Motor neuron (in vitro differentiated cells): ENCODE measurements around the gene SLC15A4. TPM values are rescaled to one million over a fixed set of nuclear protein-coding genes. Genes with fewer than 3 reads are reported as not detected.
"Not testable (repeated sequence)": the region's sequence is repeated elsewhere in the genome, so short reads cannot be mapped to it uniquely, and the experiment has no call there.

ENCODE experiments used
- ATAC-seq, 8 experiments: fragments of 200-7000 bp; cut with Tn5 transposase; replicated peaks in 6 of 8; 2 replicates each; pipeline ENCODE4 v1.8.0; 2021; ENCODE audit warnings: mild to moderate bottlenecking in 8 of 8, moderate library complexity in 8 of 8
- H3K27ac ChIP-seq, 2 donors: fragments of 250-450 bp; sonication (Bioruptor Pico); 2 replicates each; pipeline ENCODE4 v1.9.0; 2021; ENCODE audit warnings: antibody characterized with exemption in 2 of 2, mild to moderate bottlenecking in 2 of 2, moderate library complexity in 1 of 2
- H3K4me1 ChIP-seq, 2 donors: fragments of 250-450 bp; sonication (Bioruptor Pico); replicated peaks in 1 of 2; 2 replicates each; pipeline ENCODE4 v1.6.1; 2021; ENCODE audit warnings: antibody characterized with exemption in 2 of 2, mild to moderate bottlenecking in 2 of 2, moderate library complexity in 1 of 2
- H3K4me3 ChIP-seq, 5 donors: fragments of 250-450 bp; sonication (Bioruptor Pico); 2 replicates each; pipeline ENCODE4 v1.9.0; 2021; ENCODE audit warnings: antibody characterized with exemption in 5 of 5, mild to moderate bottlenecking in 5 of 5, moderate library complexity in 4 of 5
- WGBS, 10 experiments: fragments of 450-650 bp; shearing (Covaris generic); methylation state at CpG; one replicate each; pipeline ENCODE4 v1.0.0; 2022; 5-methylcytosine and 5-hydroxymethylcytosine counted together
- in situ Hi-C, 9 experiments: fragments of 400-800 bp; cut with MboI; loops; one replicate each; pipeline ENCODE4 v1.15.0; 2021; ENCODE audit warnings: low sequenced_read_pairs in 9 of 9, low pct_unique_long_range_greater_than_20kb in 2 of 9; ENCODE audit not compliant: unreplicated experiment in 9 of 9
- total RNA-seq, 8 experiments: library from RNA; unstranded; fragments of 300-600 nt; gene quantifications; 2 replicates each; pipeline versions ENCODE4 v1.2.3 to v1.2.4, GENCODE V29; 2022

SLC15A4 gene
- total RNA-seq, 8 experiments from 2014 or later: 1.8 to 13.9 (median 6.6) TPM

DNA sequence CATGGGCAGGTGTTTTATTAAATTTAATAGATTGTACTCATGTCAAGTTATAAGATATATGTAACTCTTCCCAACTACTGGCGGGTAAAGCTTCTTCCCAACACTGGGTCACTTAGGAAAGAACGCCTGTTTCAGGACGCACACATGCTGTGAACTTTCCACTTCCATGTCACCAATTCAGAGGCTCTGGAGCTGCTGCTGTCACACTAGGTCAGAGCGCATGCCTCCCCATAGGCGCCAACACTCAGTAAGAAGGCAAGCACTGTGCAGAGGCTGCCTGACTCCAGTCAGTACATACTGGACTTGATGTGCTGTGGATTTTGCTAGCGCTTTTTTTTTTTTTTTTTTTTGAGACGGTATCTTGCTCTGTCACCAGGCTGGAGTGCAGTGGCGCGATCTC lies 17.2 kb downstream of the SLC15A4 start:
- WGBS, 10 experiments: 33 to 100% (median 80%) methylated on average over 1 to 4 of the region's 9 CpGs; no CpG with 5 or more reads in 1 of the 10 experiments
- in situ Hi-C loops: loop anchor here in 2 of 9 experiments (25.0 kb wide), 2 partner anchors 544 to 1106 kb away; partner anchors contain the start of genes TMEM132C (in 1 of the 2) and TMEM132D (in 1 of the 2)
- no peak for ATAC-seq

GRCh38 chr12:128805406-128805805 lies 18.4 kb downstream of the SLC15A4 start:
- in situ Hi-C loops: loop anchor here in 2 of 9 experiments (25.0 kb wide), 2 partner anchors 543 to 1107 kb away; partner anchors contain the start of genes TMEM132C (in 1 of the 2) and TMEM132D (in 1 of the 2)
- H3K4me1 ChIP-seq, ATAC-seq, H3K4me3 ChIP-seq, H3K27ac ChIP-seq: not testable (repeated sequence)
- WGBS, 10 experiments: 64 to 100% (median 84%) methylated on average over 2 to 5 of the region's 5 CpGs; no CpG with 5 or more reads in 2 of the 10 experiments

More for the DNA sequence above, 17.2 kb downstream of the SLC15A4 start:
- no peak overlapping the region for H3K27ac ChIP-seq
- no peak overlapping the region for H3K4me3 ChIP-seq
- no peaks in the 10 kb centered on the region for H3K4me1 ChIP-seq

GRCh38 chr12:128804762-128805161 lies 19.0 kb downstream of the SLC15A4 start:
- H3K27ac ChIP-seq: no peak overlapping the region
- H3K4me1 ChIP-seq: no peaks in the 10 kb centered on the region
- no peak overlapping the region for H3K4me3 ChIP-seq
- no peak for ATAC-seq
- in situ Hi-C loops: loop anchor here in 2 of 9 experiments (25.0 kb wide), 2 partner anchors 542 to 1108 kb away; partner anchors contain the start of genes TMEM132C (in 1 of the 2) and TMEM132D (in 1 of the 2)
- 65 to 100% (median 94%) methylated on average over 1 to 8 of the region's 8 CpGs for WGBS, 10 experiments

- WGBS, 10 experiments: 66 to 100% (median 90%) methylated on average over 1 to 9 of the region's 9 CpGs; no CpG with 5 or more reads in 1 of the 10 experiments
- in situ Hi-C loops: loop anchor here in 2 of 9 experiments (25.0 kb wide), 2 partner anchors 541 to 1109 kb away; partner anchors contain the start of genes TMEM132C (in 1 of the 2) and TMEM132D (in 1 of the 2)
- Histone ChIP-seq H3K27ac (no peak overlapping the region), H3K4me1 (no peaks in the 10 kb centered on the region), H3K4me3 (no peak overlapping the region)
- no peak for ATAC-seq
These were observed 20.0 kb downstream of the SLC15A4 start for GRCh38 chr12:128803788-128804187.

- WGBS, 10 experiments: 76 to 100% (median 92%) methylated on average over 1 to 13 of the region's 13 CpGs; no CpG with 5 or more reads in 1 of the 10 experiments
- no peak for ATAC-seq
- Histone ChIP-seq H3K4me1 (no peaks in the 10 kb centered on the region), H3K27ac (no peak overlapping the region), H3K4me3 (no peak overlapping the region)
- in situ Hi-C loops: loop anchor here in 2 of 9 experiments (25.0 kb wide), 2 partner anchors 540 to 1110 kb away; partner anchors contain the start of genes TMEM132C (in 1 of the 2) and TMEM132D (in 1 of the 2)
These were observed 21.0 kb downstream of the SLC15A4 start for GRCh38 chr12:128802756-128803155.

GRCh38 chr12:128801879-128802391 lies 21.8 kb downstream of the SLC15A4 start:
- Histone ChIP-seq H3K4me3 (no peak overlapping the region), H3K27ac (no peak overlapping the region), H3K4me1 (no peaks in the 10 kb centered on the region)
- ATAC-seq: no peak
- in situ Hi-C loops: loop anchor here in 2 of 9 experiments (25.0 kb wide), 2 partner anchors 540 to 1110 kb away; partner anchors contain the start of genes TMEM132C (in 1 of the 2) and TMEM132D (in 1 of the 2)
- WGBS, 10 experiments: 0 to 100% (median 61%) methylated on average over 1 to 8 of the region's 8 CpGs; no CpG with 5 or more reads in 1 of the 10 experiments

DNA sequence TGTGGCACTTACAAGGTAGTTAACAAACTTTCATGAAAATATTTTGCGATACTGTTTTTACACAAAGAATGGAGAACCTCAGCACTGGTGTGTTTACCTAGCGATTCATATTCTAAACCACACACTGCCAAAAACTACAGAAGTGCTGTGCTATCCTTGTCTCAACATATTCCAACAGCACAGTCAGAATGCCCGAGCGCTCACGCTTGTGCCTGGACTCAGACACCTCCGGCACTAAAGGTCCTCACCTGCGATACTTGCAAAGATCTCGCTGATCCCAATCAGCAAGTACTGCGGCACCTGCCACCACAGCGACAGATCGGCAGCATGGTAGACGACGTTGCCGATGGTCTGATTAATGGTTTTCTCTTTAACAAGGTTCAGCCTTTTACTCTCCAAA lies 23.2 kb downstream of the SLC15A4 start:
- Histone ChIP-seq H3K4me1 (no peaks in the 10 kb centered on the region), H3K4me3 (no peak overlapping the region), H3K27ac (no peak overlapping the region)
- in situ Hi-C loops: loop anchor here in 2 of 9 experiments (25.0 kb wide), 2 partner anchors 538 to 1112 kb away; partner anchors contain the start of genes TMEM132C (in 1 of the 2) and TMEM132D (in 1 of the 2)
- ATAC-seq: no peak
- 83 to 100% (median 97%) methylated on average over 1 to 13 of the region's 14 CpGs; no CpG with 5 or more reads in 2 of the 10 experiments for WGBS, 10 experiments

GRCh38 chr12:128798571-128799341 lies 25.0 kb downstream of the SLC15A4 start:
- H3K4me1 ChIP-seq: no peaks in the 10 kb centered on the region
- H3K27ac ChIP-seq: no peak overlapping the region
- in situ Hi-C loops: loop anchor here in 2 of 9 experiments (25.0 kb wide), 2 partner anchors 536 to 1114 kb away; partner anchors contain the start of genes TMEM132C (in 1 of the 2) and TMEM132D (in 1 of the 2)
- ATAC-seq: no peak
- no peak overlapping the region for H3K4me3 ChIP-seq
- 44 to 97% (median 81%) methylated on average over 1 to 18 of the region's 22 CpGs for WGBS, 10 experiments

DNA sequence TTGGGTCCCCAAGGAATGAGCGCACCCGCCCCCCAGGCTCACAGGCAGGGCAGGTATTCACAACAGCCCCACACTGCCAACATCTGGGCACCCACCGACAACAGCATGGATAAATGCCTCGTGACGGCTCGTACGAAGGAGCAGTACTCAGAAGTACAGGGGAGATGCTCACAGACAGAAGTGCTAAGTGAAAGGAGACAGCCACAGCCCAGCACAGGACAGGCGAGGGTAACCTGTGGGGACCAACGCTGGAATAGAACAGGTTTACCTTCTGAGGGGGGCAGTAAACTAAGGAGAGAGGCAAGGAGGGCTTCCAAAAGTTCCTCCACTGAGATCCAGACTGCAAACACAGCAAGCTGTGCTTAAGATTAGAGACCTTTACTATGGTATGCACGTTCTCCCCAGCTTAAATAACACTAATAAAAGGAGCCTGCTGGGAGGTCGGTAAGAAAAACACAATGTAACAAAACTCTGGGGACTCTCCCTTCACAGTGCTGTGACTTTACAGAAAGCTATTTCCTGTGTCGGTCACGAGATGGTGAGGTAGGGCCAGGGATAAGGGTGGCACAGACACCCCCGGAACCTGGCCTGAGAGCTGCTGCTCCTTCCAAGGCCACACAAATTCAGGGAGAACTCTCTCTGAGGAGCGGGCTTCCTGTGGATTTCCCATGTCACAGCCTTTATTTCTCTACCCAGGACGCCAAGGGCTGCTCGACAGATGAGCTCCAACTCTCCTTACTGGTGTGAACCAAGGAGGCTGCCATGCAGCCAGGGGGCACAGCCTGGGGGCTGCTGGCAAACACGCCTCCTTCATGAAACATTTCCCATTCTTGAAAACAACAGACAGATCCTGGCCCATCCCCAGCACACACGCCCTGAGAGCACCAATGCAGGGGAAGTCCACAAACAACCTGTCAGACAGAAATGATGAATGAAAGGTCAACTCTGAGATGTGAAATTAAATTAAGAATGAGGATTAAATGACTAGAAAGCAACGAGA lies 26.3 kb downstream of the SLC15A4 start:
- 5 to 86% (median 62%) methylated on average over 2 to 12 of the region's 20 CpGs for WGBS, 10 experiments
- in situ Hi-C loops: loop anchor here in 2 of 9 experiments (25.0 kb wide), 2 partner anchors 535 to 1115 kb away; partner anchors contain the start of genes TMEM132C (in 1 of the 2) and TMEM132D (in 1 of the 2)
- no peaks in the 10 kb centered on the region for H3K4me1 ChIP-seq
- no peak overlapping the region for H3K4me3 ChIP-seq
- no peak for ATAC-seq
- no peak overlapping the region for H3K27ac ChIP-seq

GRCh38 chr12:128796439-128797118 lies 27.2 kb downstream of the SLC15A4 start:
- 50 to 100% (median 80%) methylated on average over 1 to 12 of the region's 19 CpGs for WGBS, 10 experiments
- Histone ChIP-seq H3K27ac (no peak overlapping the region), H3K4me1 (no peaks in the 10 kb centered on the region), H3K4me3 (no peak overlapping the region)
- no peak for ATAC-seq
- in situ Hi-C loops: loop anchor here in 2 of 9 experiments (25.0 kb wide), 2 partner anchors 534 to 1116 kb away; partner anchors contain the start of genes TMEM132C (in 1 of the 2) and TMEM132D (in 1 of the 2)
